ENCODE results near the gene CARM1. TPM values are rescaled to one million over a fixed set of nuclear protein-coding genes. Genes with fewer than 3 reads are reported as not detected.
A peak's percentile ranks its signal among the peaks of the same experiment; 100 is the strongest.

The CARM1 gene
- total and polyA plus RNA-seq, 2 of the 13 experiments (the other 11 are each of a cell fraction or from before 2014, with no cell fraction given), result 27.6 to 55.8 TPM

GRCh38 chr19:10928563-10929401 lies 57.4 kb downstream of the CARM1 start, which contains the start of the genes TIMM29 and YIPF2 (continued):
- TF ChIP-seq, protein P1, sequence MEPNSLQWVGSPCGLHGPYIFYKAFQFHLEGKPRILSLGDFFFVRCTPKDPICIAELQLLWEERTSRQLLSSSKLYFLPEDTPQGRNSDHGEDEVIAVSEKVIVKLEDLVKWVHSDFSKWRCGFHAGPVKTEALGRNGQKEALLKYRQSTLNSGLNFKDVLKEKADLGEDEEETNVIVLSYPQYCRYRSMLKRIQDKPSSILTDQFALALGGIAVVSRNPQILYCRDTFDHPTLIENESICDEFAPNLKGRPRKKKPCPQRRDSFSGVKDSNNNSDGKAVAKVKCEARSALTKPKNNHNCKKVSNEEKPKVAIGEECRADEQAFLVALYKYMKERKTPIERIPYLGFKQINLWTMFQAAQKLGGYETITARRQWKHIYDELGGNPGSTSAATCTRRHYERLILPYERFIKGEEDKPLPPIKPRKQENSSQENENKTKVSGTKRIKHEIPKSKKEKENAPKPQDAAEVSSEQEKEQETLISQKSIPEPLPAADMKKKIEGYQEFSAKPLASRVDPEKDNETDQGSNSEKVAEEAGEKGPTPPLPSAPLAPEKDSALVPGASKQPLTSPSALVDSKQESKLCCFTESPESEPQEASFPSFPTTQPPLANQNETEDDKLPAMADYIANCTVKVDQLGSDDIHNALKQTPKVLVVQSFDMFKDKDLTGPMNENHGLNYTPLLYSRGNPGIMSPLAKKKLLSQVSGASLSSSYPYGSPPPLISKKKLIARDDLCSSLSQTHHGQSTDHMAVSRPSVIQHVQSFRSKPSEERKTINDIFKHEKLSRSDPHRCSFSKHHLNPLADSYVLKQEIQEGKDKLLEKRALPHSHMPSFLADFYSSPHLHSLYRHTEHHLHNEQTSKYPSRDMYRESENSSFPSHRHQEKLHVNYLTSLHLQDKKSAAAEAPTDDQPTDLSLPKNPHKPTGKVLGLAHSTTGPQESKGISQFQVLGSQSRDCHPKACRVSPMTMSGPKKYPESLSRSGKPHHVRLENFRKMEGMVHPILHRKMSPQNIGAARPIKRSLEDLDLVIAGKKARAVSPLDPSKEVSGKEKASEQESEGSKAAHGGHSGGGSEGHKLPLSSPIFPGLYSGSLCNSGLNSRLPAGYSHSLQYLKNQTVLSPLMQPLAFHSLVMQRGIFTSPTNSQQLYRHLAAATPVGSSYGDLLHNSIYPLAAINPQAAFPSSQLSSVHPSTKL (CRISPR knock-in tag; IDR thresholded peaks at IDR 0.05), result 0 out of 2 replicates have a peak, but pooled peaks have one; percentile 17
- TF ChIP-seq ZZZ3 (CRISPR knock-in tag; IDR thresholded peaks at IDR 0.05; ENCODE audit: borderline replicate concordance) (0 out of 2 replicates have a peak, but pooled peaks have one; percentile 18), ZNF121 (CRISPR knock-in tag; IDR thresholded peaks at IDR 0.05) (no peak), TEAD2 (CRISPR knock-in tag; IDR thresholded peaks at IDR 0.05) (0 out of 2 replicates have a peak, but pooled peaks have one; percentile 59), REXO4 (CRISPR knock-in tag; IDR thresholded peaks at IDR 0.05; ENCODE audit: borderline replicate concordance) (no peak), YY1 (IDR thresholded peaks at IDR 0.05; ENCODE audit: insufficient read depth, insufficient replicate concordance, low read depth, low read length) (peak; percentile 95), XBP1 (CRISPR knock-in tag; IDR thresholded peaks at IDR 0.05) (no peak), ZFY (CRISPR knock-in tag; IDR thresholded peaks at IDR 0.05) (peak; percentile 94), KLF11 (CRISPR knock-in tag; IDR thresholded peaks at IDR 0.05) (no peak), ZFP90 (CRISPR knock-in tag; IDR thresholded peaks at IDR 0.05; ENCODE audit: borderline replicate concordance) (peak; percentile 92), ZNF639 (CRISPR knock-in tag; conservative IDR thresholded peaks at IDR 0.05) (peak; percentile 77), FOSL1 (CRISPR knock-in tag; IDR thresholded peaks at IDR 0.05; ENCODE audit: borderline replicate concordance) (no peak), ZNF230 (CRISPR knock-in tag; IDR thresholded peaks at IDR 0.05) (no peak; the same call in 1 of the 2 replicates), ZNF891 (CRISPR knock-in tag; IDR thresholded peaks at IDR 0.05) (no peak), FOXA1 (IDR thresholded peaks at IDR 0.05) (no peak), FOXA1 (CRISPR knock-in tag; IDR thresholded peaks at IDR 0.05) (no peak), CSRNP1 (CRISPR knock-in tag; IDR thresholded peaks at IDR 0.05) (0 out of 2 replicates have a peak, but pooled peaks have one; percentile 16), ZNF788 (CRISPR knock-in tag; IDR thresholded peaks at IDR 0.05; ENCODE audit: borderline replicate concordance) (peak; percentile 79; the same call in 1 of the 2 replicates), CHD4 (IDR thresholded peaks at IDR 0.05; ENCODE audit: borderline replicate concordance, low read length) (no peak)
- TF ChIP-seq, protein P2, sequence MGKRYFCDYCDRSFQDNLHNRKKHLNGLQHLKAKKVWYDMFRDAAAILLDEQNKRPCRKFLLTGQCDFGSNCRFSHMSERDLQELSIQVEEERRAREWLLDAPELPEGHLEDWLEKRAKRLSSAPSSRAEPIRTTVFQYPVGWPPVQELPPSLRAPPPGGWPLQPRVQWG (CRISPR knock-in tag; IDR thresholded peaks at IDR 0.05; ENCODE audit: borderline replicate concordance, low read depth), result no peak
- TF ChIP-seq, protein P3, sequence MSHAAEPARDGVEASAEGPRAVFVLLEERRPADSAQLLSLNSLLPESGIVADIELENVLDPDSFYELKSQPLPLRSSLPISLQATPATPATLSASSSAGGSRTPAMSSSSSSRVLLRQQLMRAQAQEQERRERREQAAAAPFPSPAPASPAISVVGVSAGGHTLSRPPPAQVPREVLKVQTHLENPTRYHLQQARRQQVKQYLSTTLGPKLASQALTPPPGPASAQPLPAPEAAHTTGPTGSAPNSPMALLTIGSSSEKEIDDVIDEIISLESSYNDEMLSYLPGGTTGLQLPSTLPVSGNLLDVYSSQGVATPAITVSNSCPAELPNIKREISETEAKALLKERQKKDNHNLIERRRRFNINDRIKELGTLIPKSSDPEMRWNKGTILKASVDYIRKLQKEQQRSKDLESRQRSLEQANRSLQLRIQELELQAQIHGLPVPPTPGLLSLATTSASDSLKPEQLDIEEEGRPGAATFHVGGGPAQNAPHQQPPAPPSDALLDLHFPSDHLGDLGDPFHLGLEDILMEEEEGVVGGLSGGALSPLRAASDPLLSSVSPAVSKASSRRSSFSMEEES (CRISPR knock-in tag; IDR thresholded peaks at IDR 0.05), result no peak
